Liver (tissue), 3 donors: ENCODE measurements around the gene ATP10A.

Experiments
- CTCF ChIP-seq: fragments of 150-350 bp; IDR thresholded peaks from 2 replicates; pipeline ENCODE4 v1.5.1; 2017; ENCODE audit warnings: improper control_type of control experiment, low read depth, low read length; ENCODE audit not compliant: missing input control
- RXRA ChIP-seq, 2 donors: IDR thresholded peaks; 2 replicates each; pipeline ENCODE4 v1.6.1; 2017 to 2018; ENCODE audit warnings: antibody characterized with exemption in 2 of 2, mild to moderate bottlenecking in 1 of 2
- SP1 ChIP-seq: IDR thresholded peaks from 2 replicates; pipeline ENCODE4 v1.6.1; 2018; ENCODE audit warnings: antibody characterized with exemption, mild to moderate bottlenecking
- YY1 ChIP-seq: IDR thresholded peaks from 2 replicates; pipeline ENCODE4 v1.6.1; 2016; ENCODE audit warnings: antibody characterized with exemption, mild to moderate bottlenecking
- donor health status: healthy.
- donor health status: healthy.

- TF ChIP-seq YY1 (no peak), RXRA (IDR thresholded peaks at IDR 0.05) (no peak), CTCF (no peak), SP1 (no peak)
Observed at GRCh38 chr15:25790000-25790660, 73.0 kb downstream of the ATP10A start.
